HG02981 (cell line): ENCODE data around the gene ZNF467.

ENCODE experiments used
- ATAC-seq: cut with Tn5 transposase; IDR thresholded peaks from one replicate; pipeline ENCODE4 v1.9.1; 2021; ENCODE audit warnings: mild to moderate bottlenecking, moderate library complexity; ENCODE audit not compliant: unreplicated experiment

Gene ZNF467

GRCh38 chr7:149729983-149730801, 43.2 kb downstream of the ZNF467 start:
- no peak for ATAC-seq

- no peak for ATAC-seq
These were observed 43.8 kb downstream of the ZNF467 start for GRCh38 chr7:149729586-149729982.

GRCh38 chr7:149728491-149729375, 44.7 kb downstream of the ZNF467 start:
- no peak for ATAC-seq

GRCh38 chr7:149727899-149728476, 45.4 kb downstream of the ZNF467 start:
- ATAC-seq = no peak

GRCh38 chr7:149727053-149727898, 46.1 kb downstream of the ZNF467 start:
- no peak for ATAC-seq

GRCh38 chr7:149725916-149726315, 47.5 kb downstream of the ZNF467 start:
- ATAC-seq = no peak

- ATAC-seq = no peak
These were observed 48.0 kb downstream of the ZNF467 start for GRCh38 chr7:149725426-149725821.

GRCh38 chr7:149724661-149725425, 48.5 kb downstream of the ZNF467 start:
- ATAC-seq = no peak

GRCh38 chr7:149723795-149724495, 49.4 kb downstream of the ZNF467 start:
- ATAC-seq = no peak

- no peak for ATAC-seq
These were observed 50.2 kb downstream of the ZNF467 start for GRCh38 chr7:149723082-149723767.

- no peak for ATAC-seq
These were observed 50.9 kb downstream of the ZNF467 start for GRCh38 chr7:149722356-149722957.

GRCh38 chr7:149721084-149721601, 52.2 kb downstream of the ZNF467 start:
- no peak for ATAC-seq

- no peak for ATAC-seq
These were observed 52.9 kb downstream of the ZNF467 start for GRCh38 chr7:149720372-149721083.

GRCh38 chr7:149719912-149720335, 53.5 kb downstream of the ZNF467 start:
- ATAC-seq = no peak

- ATAC-seq = no peak
These were observed 54.1 kb downstream of the ZNF467 start for GRCh38 chr7:149719050-149719899.

GRCh38 chr7:149718730-149719049, 54.7 kb downstream of the ZNF467 start:
- ATAC-seq = no peak

GRCh38 chr7:149717481-149717880, 55.9 kb downstream of the ZNF467 start:
- ATAC-seq = no peak
